Measurements from ENCODE around the gene CEMIP.

CEMIP gene

GRCh38 chr15:80898040-80898439, 118.9 kb downstream of the CEMIP start:
- no peak for DNase-seq

- DNase-seq = no peak
Measured at GRCh38 chr15:80902298-80902801, 123.2 kb downstream of the CEMIP start.

GRCh38 chr15:80904998-80905397, 125.8 kb downstream of the CEMIP start:
- no peak for DNase-seq

GRCh38 chr15:80906159-80906766, 127.1 kb downstream of the CEMIP start:
- no peak for DNase-seq

- no peak for DNase-seq
Measured at GRCh38 chr15:80911821-80912220, 132.7 kb downstream of the CEMIP start.

- DNase-seq = no peak
Measured at GRCh38 chr15:80912673-80913072, 133.5 kb downstream of the CEMIP start.

GRCh38 chr15:80913541-80913940, 134.4 kb downstream of the CEMIP start:
- no peak for DNase-seq

- DNase-seq = no peak
Measured at GRCh38 chr15:80915472-80915871, 136.3 kb downstream of the CEMIP start.

- no peak for DNase-seq
Measured at GRCh38 chr15:80916056-80916455, 136.9 kb downstream of the CEMIP start.

GRCh38 chr15:80918196-80918783, 139.1 kb downstream of the CEMIP start:
- DNase-seq = no peak

- no peak for DNase-seq
Measured at GRCh38 chr15:80920271-80920699, 141.1 kb downstream of the CEMIP start.

GRCh38 chr15:80921736-80922410, 142.7 kb downstream of the CEMIP start:
- DNase-seq = no peak

GRCh38 chr15:80923668-80924067, 144.5 kb downstream of the CEMIP start:
- DNase-seq = no peak

- no peak for DNase-seq
Measured at GRCh38 chr15:80924278-80924677, 145.1 kb downstream of the CEMIP start.

- no peak for DNase-seq
Measured at GRCh38 chr15:80925597-80926059, 146.5 kb downstream of the CEMIP start.

- no peak for DNase-seq
Measured at GRCh38 chr15:80926126-80926525, 147.0 kb downstream of the CEMIP start.

- DNase-seq = no peak
Measured at GRCh38 chr15:80929225-80929624, 150.1 kb downstream of the CEMIP start.

- DNase-seq = no peak
Measured at GRCh38 chr15:80929689-80930088, 150.5 kb downstream of the CEMIP start.

GRCh38 chr15:80931191-80931590, 152.0 kb downstream of the CEMIP start:
- no peak for DNase-seq

GRCh38 chr15:80931721-80932512, 152.7 kb downstream of the CEMIP start:
- DNase-seq = no peak

- DNase-seq = no peak
Measured at GRCh38 chr15:80932513-80932815, 153.3 kb downstream of the CEMIP start.

GRCh38 chr15:80932989-80933388, 153.8 kb downstream of the CEMIP start:
- no peak for DNase-seq

- no peak for DNase-seq
Measured at GRCh38 chr15:80934761-80935221, 155.6 kb downstream of the CEMIP start.
